Fibroblast of skin of right quadriceps (primary cell): ENCODE data around the gene CFAP157.

Experiments
- DNase-seq: peaks from one replicate; pipeline ENCODE4 v3.0.0-alpha.2; 2013

Gene CFAP157

DNA sequence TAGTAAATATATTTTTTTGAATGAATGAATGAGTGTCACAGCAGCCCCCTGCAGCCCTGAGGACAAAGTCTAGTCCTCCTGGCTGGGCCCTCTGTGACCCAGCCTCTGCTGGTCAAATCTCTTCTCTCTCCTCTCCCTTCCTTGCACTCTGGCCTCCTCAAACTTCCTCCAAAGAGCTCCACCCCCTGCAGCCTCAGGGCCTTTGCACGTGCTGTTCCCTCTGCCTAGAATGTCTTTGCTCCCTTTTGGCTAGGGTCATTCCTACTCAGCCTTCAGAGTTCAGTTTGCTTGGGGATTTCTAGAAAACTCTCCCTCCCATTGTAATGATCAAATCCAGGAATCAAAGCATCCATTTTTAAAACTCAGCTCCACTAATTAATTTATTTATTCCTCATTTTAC is 58.6 kb downstream of the CFAP157 start:
- DNase-seq: no peak
